Adrenal gland (tissue), 12 donors: ENCODE data around the gene SFMBT1. TPM values are rescaled to one million over a fixed set of nuclear protein-coding genes. Genes with fewer than 3 reads are reported as not detected.

Source experiments
- DNase-seq, 7 donors: peaks; one replicate each; pipeline ENCODE4 v3.0.0-alpha.2; 2019 to 2020
- H3K27ac ChIP-seq, 5 donors: fragments of 200-600 bp; sonication (generic) in 4 of 5; 1 replicate in 3 of 5; 2 replicates in 2 of 5; pipeline versions ENCODE4 v1.5.1 to v1.8.0; 2016 to 2020; ENCODE audit warnings: mild to moderate bottlenecking in 1 of 5
- H3K27me3 ChIP-seq: fragments of 200-600 bp; 2 replicates; pipeline ENCODE4 v1.8.0; 2021
- H3K36me3 ChIP-seq, 2 donors: fragments of 200-600 bp; replicated peaks in 1 of 2; 1 replicate in 1 of 2; 2 replicates in 1 of 2; pipeline versions ENCODE4 v1.5.1 to v1.8.0; 2018 to 2022
- H3K4me1 ChIP-seq, 2 donors: fragments of 200-600 bp; replicated peaks in 1 of 2; 1 replicate in 1 of 2; 2 replicates in 1 of 2; pipeline versions ENCODE4 v1.5.1 to v1.8.0; 2018 to 2021
- H3K4me3 ChIP-seq, 4 donors: fragments of 200-600 bp; sonication (generic) in 3 of 4; one replicate each; pipeline ENCODE4 v1.5.1; 2016 to 2018
- H3K9me3 ChIP-seq, 3 donors: fragments of 200-600 bp; sonication (generic) in 1 of 3; replicated peaks in 1 of 3; 1 replicate in 2 of 3; 2 replicates in 1 of 3; pipeline versions ENCODE4 v1.5.1 to v1.8.0; 2016 to 2021
- POLR2A ChIP-seq, 2 donors: fragments of 450-650 bp; IDR thresholded peaks; one replicate each; pipeline ENCODE4 v1.6.1; 2017; ENCODE audit warnings: antibody characterized with exemption in 2 of 2, mild to moderate bottlenecking in 2 of 2, moderate library complexity in 1 of 2
- WGBS, 4 donors: extraction: QIAGEN DNeasy Blood & Tissue Kit in 2 of 4; methylation state at CpG; one replicate each; pipeline versions ENCODE4 v1.1.5 to v1.1.7; 2013 to 2017; 5-methylcytosine and 5-hydroxymethylcytosine counted together
- intact Hi-C, 2 donors: fragments of 100-400 bp; cut with DNase I; formaldehyde crosslinking; loops; one replicate each; pipeline versions ENCODE4 v1.14.1 to v1.15.0; 2022 to 2023
- polyA plus RNA-seq, 3 donors: library from polyadenylated mRNA; stranded (reverse); fragments of 200-250 nt in 2 of 3; fragments of 350-450 nt in 1 of 3; fragmentation: Illumina TruSeq in 1 of 3; extraction: RNeasy Lipid Tissue Mini Kit (QIAGEN cat#74804) in 1 of 3; gene quantifications; one replicate each; pipeline ENCODE4 v1.2.3, GENCODE V29; 2013 to 2014
- total RNA-seq, 9 donors: library from RNA; depleted of rRNA in 4 of 9; stranded (reverse); fragments of >200 nt in 4 of 9; fragments of 120-200 nt in 1 of 9; fragmentation: NEBNext Ultra II Directional in 1 of 9; extraction: Animal tissue kit (Norgen Biotek cat#: 25700) in 1 of 9; gene quantifications; one replicate each; pipeline versions ENCODE4 v1.1.0 to v1.2.4, GENCODE V29; 2013 to 2023
- TF ChIP-seq, protein P1 (sequence below), 6 experiments: fragments of 450-650 bp in 4 of 6; fragments of 200-600 bp in 2 of 6; sonication (generic) in 1 of 6; IDR thresholded peaks; 1 replicate in 5 of 6; 2 replicates in 1 of 6; pipeline versions ENCODE4 v1.5.1 to v1.8.0; 2016 to 2021; ENCODE audit warnings: antibody characterized with exemption in 6 of 6, mild to moderate bottlenecking in 2 of 6, moderate library complexity in 1 of 6
- donor health status: healthy with polysubstance abuse.
- donor health status: Bipolar disorder and iron deficiency.
- donor health status: DM: yes; HTN: yes; CAD: no.
- donor health status: DM: no; HTN: no; CAD: no.
- donor health status: DM: no; HTN: no; CAD: no.
- donor health status: DM: yes; HTN: yes; CAD: no.

SFMBT1 gene
- total and polyA plus RNA-seq, 12 donors: 2.1 to 14.8 (median 8.3) TPM

DNA sequence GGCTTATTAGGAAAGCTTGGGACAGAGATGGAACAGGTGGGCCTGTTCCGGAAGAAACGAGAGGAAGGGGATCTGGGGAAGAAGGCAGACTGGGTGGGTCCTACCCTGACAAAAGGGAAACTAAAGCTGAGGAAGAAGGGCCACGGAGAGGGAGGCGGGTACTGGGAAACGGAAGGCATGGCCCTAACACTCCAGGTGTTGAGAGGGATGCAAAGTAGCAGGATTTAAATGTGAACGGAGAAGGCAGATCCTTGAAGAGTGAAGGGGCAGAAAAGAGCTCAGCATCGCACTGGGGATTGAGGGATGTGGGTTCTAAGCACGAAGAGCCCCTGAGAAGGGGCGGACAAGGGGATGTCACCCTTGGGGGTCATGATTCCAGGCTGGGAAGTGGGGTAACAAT, 149.3 kb downstream of the SFMBT1 start:
- H3K36me3 ChIP-seq: no peaks in the 10 kb centered on the region
- intact Hi-C loops: no loop called here
- no peaks in the 10 kb centered on the region for H3K9me3 ChIP-seq
- WGBS, 4 donors: 1 to 8% (median 6%) methylated on average over 9 of the region's 9 CpGs
- peak overlapping the region; percentile 19 to 92 (median 62) for H3K4me3 ChIP-seq
- H3K27ac ChIP-seq: peak overlapping the region in 3 of 5 donors; percentile 59 to 83 (median 71)
- TF ChIP-seq, protein P1, sequence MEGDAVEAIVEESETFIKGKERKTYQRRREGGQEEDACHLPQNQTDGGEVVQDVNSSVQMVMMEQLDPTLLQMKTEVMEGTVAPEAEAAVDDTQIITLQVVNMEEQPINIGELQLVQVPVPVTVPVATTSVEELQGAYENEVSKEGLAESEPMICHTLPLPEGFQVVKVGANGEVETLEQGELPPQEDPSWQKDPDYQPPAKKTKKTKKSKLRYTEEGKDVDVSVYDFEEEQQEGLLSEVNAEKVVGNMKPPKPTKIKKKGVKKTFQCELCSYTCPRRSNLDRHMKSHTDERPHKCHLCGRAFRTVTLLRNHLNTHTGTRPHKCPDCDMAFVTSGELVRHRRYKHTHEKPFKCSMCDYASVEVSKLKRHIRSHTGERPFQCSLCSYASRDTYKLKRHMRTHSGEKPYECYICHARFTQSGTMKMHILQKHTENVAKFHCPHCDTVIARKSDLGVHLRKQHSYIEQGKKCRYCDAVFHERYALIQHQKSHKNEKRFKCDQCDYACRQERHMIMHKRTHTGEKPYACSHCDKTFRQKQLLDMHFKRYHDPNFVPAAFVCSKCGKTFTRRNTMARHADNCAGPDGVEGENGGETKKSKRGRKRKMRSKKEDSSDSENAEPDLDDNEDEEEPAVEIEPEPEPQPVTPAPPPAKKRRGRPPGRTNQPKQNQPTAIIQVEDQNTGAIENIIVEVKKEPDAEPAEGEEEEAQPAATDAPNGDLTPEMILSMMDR (IDR thresholded peaks at IDR 0.05): no peak
- TF ChIP-seq POLR2A (IDR thresholded peaks at IDR 0.05): no peak
- no peaks in the 10 kb centered on the region for H3K27me3 ChIP-seq
- peaks cover 23 to 56% of the 10 kb centered on the region in 2 donors for H3K4me1 ChIP-seq
- DNase-seq: no peak

DNA sequence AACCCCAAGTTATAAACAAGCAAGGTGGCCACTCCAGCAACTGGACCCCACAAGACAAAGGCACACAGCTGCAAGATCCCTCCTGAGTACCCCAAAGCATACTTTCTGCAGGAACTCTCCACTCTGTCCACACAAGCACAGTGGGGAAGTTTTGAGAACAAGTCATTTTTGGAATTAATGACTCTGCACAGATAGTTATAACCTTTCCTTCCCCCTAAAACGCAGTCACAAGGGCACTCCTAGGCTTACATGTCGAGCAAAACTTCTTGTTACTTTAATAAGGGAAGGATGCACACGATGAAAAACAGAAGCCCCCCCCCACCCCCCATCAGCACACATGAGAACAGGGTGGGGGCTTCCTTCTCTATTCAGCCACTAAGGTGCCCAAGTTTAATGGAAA, 149.7 kb downstream of the SFMBT1 start:
- Histone ChIP-seq H3K36me3 (no peaks in the 10 kb centered on the region), H3K9me3 (no peaks in the 10 kb centered on the region), H3K4me1 (peaks cover 25 to 61% of the 10 kb centered on the region in 2 donors), H3K27me3 (no peaks in the 10 kb centered on the region), H3K27ac (peak overlapping the region in 3 of 5 donors; percentile 12 to 71 (median 59)), H3K4me3 (peak overlapping the region in 2 of 4 donors; percentile 57 to 92)
- 9 to 22% (median 11%) methylated on average over 3 of the region's 3 CpGs for WGBS, 4 donors
- no peak for DNase-seq
- intact Hi-C loops: no loop called here
- no peak for TF ChIP-seq POLR2A (IDR thresholded peaks at IDR 0.05)
- TF ChIP-seq, protein P1 (IDR thresholded peaks at IDR 0.05): no peak

DNA sequence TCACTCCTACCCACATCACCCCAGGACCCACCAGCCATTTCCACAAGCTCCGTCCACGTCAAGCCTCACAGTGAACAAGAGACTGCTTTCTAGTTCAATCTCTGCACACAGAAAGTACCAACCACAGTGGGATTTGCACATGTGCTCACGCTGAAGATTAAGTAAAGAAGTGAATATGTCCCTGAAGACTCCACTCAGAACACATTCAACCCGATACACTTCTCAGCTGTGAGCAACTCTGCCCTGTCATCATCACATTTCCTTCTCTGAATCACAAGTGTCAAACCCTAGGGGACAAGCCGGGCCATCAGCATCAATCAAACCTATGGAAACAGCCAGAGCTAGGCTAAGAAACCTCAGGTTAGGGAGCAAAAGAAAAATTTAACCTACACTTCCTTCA, 150.5 kb downstream of the SFMBT1 start:
- intact Hi-C loops: no loop called here
- peaks cover 25 to 68% of the 10 kb centered on the region in 2 donors for H3K4me1 ChIP-seq
- DNase-seq: no peak
- H3K27me3 ChIP-seq: no peaks in the 10 kb centered on the region
- peak overlapping the region in 2 of 5 donors; percentile 17 to 18 for H3K27ac ChIP-seq
- H3K9me3 ChIP-seq: no peaks in the 10 kb centered on the region
- 51 to 59% (median 55%) methylated on average over 5 of the region's 5 CpGs for WGBS, 4 donors
- peak overlapping the region in 1 of 4 donors; percentile 92 for H3K4me3 ChIP-seq
- TF ChIP-seq, protein P1 (IDR thresholded peaks at IDR 0.05): no peak
- TF ChIP-seq POLR2A (IDR thresholded peaks at IDR 0.05): no peak
- H3K36me3 ChIP-seq: no peaks in the 10 kb centered on the region

DNA sequence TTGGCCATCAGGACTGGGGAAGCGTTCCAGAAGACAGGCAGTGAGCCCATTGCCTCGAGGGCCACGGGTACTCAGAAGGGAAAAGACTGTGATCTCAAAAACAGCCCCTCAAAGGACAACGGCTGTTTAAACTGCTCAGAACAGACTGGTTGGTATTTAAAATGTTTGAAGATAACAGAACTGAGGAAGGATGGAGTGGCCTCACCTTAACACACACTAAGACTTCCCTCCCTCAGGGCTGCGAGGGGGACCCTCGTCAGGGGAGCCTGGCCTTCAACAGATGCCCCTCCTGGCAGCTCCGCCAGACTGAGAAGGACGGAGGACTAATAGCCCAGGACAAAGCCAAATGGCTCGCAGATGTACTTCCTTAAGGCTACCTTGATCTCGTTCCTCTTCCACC, 151.1 kb downstream of the SFMBT1 start:
- TF ChIP-seq POLR2A (IDR thresholded peaks at IDR 0.05): no peak
- TF ChIP-seq, protein P1 (IDR thresholded peaks at IDR 0.05): no peak
- intact Hi-C loops: no loop called here
- no peaks in the 10 kb centered on the region for H3K36me3 ChIP-seq
- no peaks in the 10 kb centered on the region for H3K27me3 ChIP-seq
- H3K4me3 ChIP-seq: no peak overlapping the region
- WGBS, 4 donors: 71 to 83% (median 79%) methylated on average over 10 of the region's 10 CpGs
- H3K4me1 ChIP-seq: peaks cover 25 to 68% of the 10 kb centered on the region in 2 donors
- no peak for DNase-seq
- H3K27ac ChIP-seq: peak overlapping the region in 1 of 5 donors; percentile 18
- H3K9me3 ChIP-seq: no peaks in the 10 kb centered on the region
